ENCODE results near the gene MRO. TPM values are rescaled to one million over a fixed set of nuclear protein-coding genes. Genes with fewer than 3 reads are reported as not detected.

Gene MRO
- total RNA-seq, 4 donors from 2014 or later, result 4.8 to 17.5 (median 6.7) TPM; not detected in 1

- H3K27ac ChIP-seq, result no peak overlapping the region
- H3K4me1 ChIP-seq, result no peaks in the 10 kb centered on the region
- H3K4me3 ChIP-seq, result no peak overlapping the region
- H3K27me3 ChIP-seq, result no peaks in the 10 kb centered on the region
- no peak for DNase-seq
- no peaks in the 10 kb centered on the region for H3K36me3 ChIP-seq
- TF ChIP-seq CTCF (IDR thresholded peaks at IDR 0.05), result no peak
- TF ChIP-seq POLR2A (IDR thresholded peaks at IDR 0.05), result no peak
- no peaks in the 10 kb centered on the region for H3K9me3 ChIP-seq
Observed at GRCh38 chr18:50776383-50776782, 43.4 kb downstream of the MRO start.

GRCh38 chr18:50775726-50776125 lies 44.1 kb downstream of the MRO start:
- Histone ChIP-seq H3K27ac (no peak overlapping the region), H3K27me3 (no peaks in the 10 kb centered on the region), H3K4me3 (no peak overlapping the region), H3K36me3 (no peaks in the 10 kb centered on the region), H3K9me3 (no peaks in the 10 kb centered on the region), H3K4me1 (no peaks in the 10 kb centered on the region)
- TF ChIP-seq CTCF (IDR thresholded peaks at IDR 0.05) (no peak), POLR2A (IDR thresholded peaks at IDR 0.05) (no peak)
- no peak for DNase-seq

DNA sequence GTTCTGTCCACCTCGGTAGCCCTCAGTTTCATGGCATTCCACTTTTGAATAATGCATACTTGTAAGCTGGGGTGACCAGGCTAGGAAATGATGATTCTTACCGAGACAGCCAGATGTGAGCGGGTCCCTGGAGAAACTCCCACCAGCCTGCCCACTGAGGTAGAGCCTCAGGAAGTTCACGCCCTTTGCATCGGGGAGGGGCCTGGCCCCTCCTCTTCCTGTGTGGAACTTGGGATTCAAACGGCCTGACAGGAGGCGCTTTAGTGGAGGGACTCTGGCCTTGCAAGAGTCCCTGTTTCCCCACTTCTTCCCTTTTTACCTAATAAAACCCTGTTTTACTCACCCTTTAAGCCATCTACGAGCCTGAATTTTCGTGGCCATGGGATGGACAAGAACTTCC lies 44.6 kb downstream of the MRO start:
- Histone ChIP-seq H3K9me3 (no peaks in the 10 kb centered on the region), H3K27ac (no peak overlapping the region), H3K4me3 (no peak overlapping the region), H3K27me3 (no peaks in the 10 kb centered on the region), H3K4me1 (no peaks in the 10 kb centered on the region), H3K36me3 (no peaks in the 10 kb centered on the region)
- no peak for DNase-seq
- TF ChIP-seq CTCF (IDR thresholded peaks at IDR 0.05), result no peak
- TF ChIP-seq POLR2A (IDR thresholded peaks at IDR 0.05), result no peak

DNA sequence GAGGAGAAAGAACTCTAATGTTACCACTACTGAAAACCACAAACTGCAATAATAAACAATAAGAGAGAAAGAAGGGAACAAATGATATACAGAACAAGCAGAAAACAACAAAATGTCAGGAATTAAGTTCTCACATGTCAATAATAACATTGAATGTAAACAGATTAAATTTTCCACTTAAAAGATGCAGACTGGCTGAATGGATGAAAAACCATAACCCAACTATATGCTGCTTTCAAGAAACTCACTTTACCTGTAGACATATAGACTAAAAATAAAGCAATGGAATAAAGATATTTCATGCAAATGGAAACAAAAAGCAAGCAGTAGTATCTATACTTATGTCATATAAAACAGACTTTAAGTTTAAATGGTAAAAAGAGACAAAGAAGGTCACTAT lies 50.4 kb downstream of the MRO start:
- no peak for TF ChIP-seq CTCF (IDR thresholded peaks at IDR 0.05)
- no peak for TF ChIP-seq POLR2A (IDR thresholded peaks at IDR 0.05)
- peaks cover 0 to 13% (median 3%) of the 10 kb centered on the region in 4 donors for H3K9me3 ChIP-seq
- H3K27ac ChIP-seq, result no peak overlapping the region
- no peak for DNase-seq
- no peak overlapping the region for H3K4me3 ChIP-seq
- no peaks in the 10 kb centered on the region for H3K27me3 ChIP-seq
- H3K4me1 ChIP-seq, result no peaks in the 10 kb centered on the region
- no peaks in the 10 kb centered on the region for H3K36me3 ChIP-seq

- H3K4me3 ChIP-seq, result no peak overlapping the region
- H3K9me3 ChIP-seq, result no peaks in the 10 kb centered on the region
- H3K27ac ChIP-seq, result no peak overlapping the region
- DNase-seq, result no peak
- no peak for TF ChIP-seq CTCF (IDR thresholded peaks at IDR 0.05)
- TF ChIP-seq POLR2A (IDR thresholded peaks at IDR 0.05), result no peak
- H3K36me3 ChIP-seq, result no peaks in the 10 kb centered on the region
- H3K4me1 ChIP-seq, result no peaks in the 10 kb centered on the region
- H3K27me3 ChIP-seq, result no peaks in the 10 kb centered on the region
Observed at GRCh38 chr18:50757358-50757757, 62.5 kb downstream of the MRO start.

GRCh38 chr18:50754297-50754696 lies 65.5 kb downstream of the MRO start:
- H3K36me3 ChIP-seq, result no peaks in the 10 kb centered on the region
- TF ChIP-seq CTCF (IDR thresholded peaks at IDR 0.05) (no peak), POLR2A (IDR thresholded peaks at IDR 0.05) (no peak)
- H3K4me1 ChIP-seq, result no peaks in the 10 kb centered on the region
- H3K4me3 ChIP-seq, result no peak overlapping the region
- H3K27me3 ChIP-seq, result no peaks in the 10 kb centered on the region
- no peak overlapping the region for H3K27ac ChIP-seq
- H3K9me3 ChIP-seq, result no peaks in the 10 kb centered on the region
- DNase-seq, result no peak
